ENCODE measurements around the gene FERMT3.
A peak's percentile ranks its signal among the peaks of the same experiment; 100 is the strongest.

FERMT3 gene

GRCh38 chr11:64185693-64186491 is 20.6 kb upstream of the FERMT3 start, which contains the start of gene STIP1:
STIP1 (plus strand) TSS chr11:64186171; CDS start chr11:64186262, 91 bp downstream.
- peak; percentile 94 to 97 for DNase-seq (ENCODE audit: low read depth in 1 of 2, low spot score in 1 of 2)

GRCh38 chr11:64186492-64187165 is 19.9 kb upstream of the FERMT3 start:
- DNase-seq (ENCODE audit: low read depth in 1 of 2, low spot score in 1 of 2), result no peak

GRCh38 chr11:64192434-64192833 is 14.1 kb upstream of the FERMT3 start:
- DNase-seq (ENCODE audit: low read depth in 1 of 2, low spot score in 1 of 2), result no peak

GRCh38 chr11:64196626-64197025 is 9.9 kb upstream of the FERMT3 start:
- DNase-seq (ENCODE audit: low read depth in 1 of 2, low spot score in 1 of 2), result no peak

GRCh38 chr11:64198511-64198910 is 8.0 kb upstream of the FERMT3 start:
- DNase-seq (ENCODE audit: low read depth in 1 of 2, low spot score in 1 of 2), result no peak

GRCh38 chr11:64201543-64201942 is 5.0 kb upstream of the FERMT3 start:
- no peak for DNase-seq (ENCODE audit: low read depth in 1 of 2, low spot score in 1 of 2)

- no peak for DNase-seq (ENCODE audit: low read depth in 1 of 2, low spot score in 1 of 2)
Observed at GRCh38 chr11:64202992-64203391, 3.5 kb upstream of the FERMT3 start.

GRCh38 chr11:64203421-64204079 is 3.0 kb upstream of the FERMT3 start:
- no peak for DNase-seq (ENCODE audit: low read depth in 1 of 2, low spot score in 1 of 2)

- no peak for DNase-seq (ENCODE audit: low read depth in 1 of 2, low spot score in 1 of 2)
Observed at GRCh38 chr11:64204080-64204440, 2.5 kb upstream of the FERMT3 start.

- DNase-seq (ENCODE audit: low read depth in 1 of 2, low spot score in 1 of 2), result peak; percentile 65 to 67
Observed at GRCh38 chr11:64204464-64204989, 2.0 kb upstream of the FERMT3 start.

GRCh38 chr11:64207256-64208085 is 950 bp downstream of the FERMT3 start:
- peak; percentile 54 to 66 for DNase-seq (ENCODE audit: low read depth in 1 of 2, low spot score in 1 of 2)

- DNase-seq (ENCODE audit: low read depth in 1 of 2, low spot score in 1 of 2), result no peak
Observed at GRCh38 chr11:64208086-64208795, 1.7 kb downstream of the FERMT3 start.

- DNase-seq (ENCODE audit: low read depth in 1 of 2, low spot score in 1 of 2), result no peak
Observed at GRCh38 chr11:64208796-64209562, 2.5 kb downstream of the FERMT3 start.

GRCh38 chr11:64209563-64209843 is 3.0 kb downstream of the FERMT3 start:
- no peak for DNase-seq (ENCODE audit: low read depth in 1 of 2, low spot score in 1 of 2)

GRCh38 chr11:64210301-64211020 is 3.9 kb downstream of the FERMT3 start:
- no peak for DNase-seq (ENCODE audit: low read depth in 1 of 2, low spot score in 1 of 2)

GRCh38 chr11:64211181-64211872 is 4.8 kb downstream of the FERMT3 start:
- no peak for DNase-seq (ENCODE audit: low read depth in 1 of 2, low spot score in 1 of 2)

GRCh38 chr11:64216879-64217278 is 10.4 kb downstream of the FERMT3 start:
- no peak for DNase-seq (ENCODE audit: low read depth in 1 of 2, low spot score in 1 of 2)

- no peak for DNase-seq (ENCODE audit: low read depth in 1 of 2, low spot score in 1 of 2)
Observed at GRCh38 chr11:64218628-64219353, 12.3 kb downstream of the FERMT3 start.

Data from stimulated activated CD4-positive, alpha-beta T cell treated with anti-CD3 and anti-CD28 coated beads, Interleukin-15, amount 100 ng/mL, for 1 hour (primary cell).